PC-3 (cell line): ENCODE measurements around the gene IMP3.

Source experiments
- EZH2 ChIP-seq: fragments of 300-600 bp; sonication (generic); IDR thresholded peaks from one replicate; pipeline ENCODE4 v1.6.1; 2017; ENCODE audit warnings: antibody characterized with exemption, mild to moderate bottlenecking, low read length; ENCODE audit not compliant: unreplicated experiment
- EZH2phosphoT487 ChIP-seq: fragments of 300-600 bp; sonication (generic); IDR thresholded peaks from 2 replicates; pipeline ENCODE4 v1.6.1; 2018; ENCODE audit warnings: mild to moderate bottlenecking, antibody characterized with exemption, low read length, borderline replicate concordance
- TF ChIP-seq, protein P1 (sequence below): fragments of 300-600 bp; sonication (generic); conservative IDR thresholded peaks from 2 replicates; pipeline ENCODE4 v1.5.1; 2017; ENCODE audit warnings: antibody characterized with exemption, low read depth, mild to moderate bottlenecking, low read length

DNA sequence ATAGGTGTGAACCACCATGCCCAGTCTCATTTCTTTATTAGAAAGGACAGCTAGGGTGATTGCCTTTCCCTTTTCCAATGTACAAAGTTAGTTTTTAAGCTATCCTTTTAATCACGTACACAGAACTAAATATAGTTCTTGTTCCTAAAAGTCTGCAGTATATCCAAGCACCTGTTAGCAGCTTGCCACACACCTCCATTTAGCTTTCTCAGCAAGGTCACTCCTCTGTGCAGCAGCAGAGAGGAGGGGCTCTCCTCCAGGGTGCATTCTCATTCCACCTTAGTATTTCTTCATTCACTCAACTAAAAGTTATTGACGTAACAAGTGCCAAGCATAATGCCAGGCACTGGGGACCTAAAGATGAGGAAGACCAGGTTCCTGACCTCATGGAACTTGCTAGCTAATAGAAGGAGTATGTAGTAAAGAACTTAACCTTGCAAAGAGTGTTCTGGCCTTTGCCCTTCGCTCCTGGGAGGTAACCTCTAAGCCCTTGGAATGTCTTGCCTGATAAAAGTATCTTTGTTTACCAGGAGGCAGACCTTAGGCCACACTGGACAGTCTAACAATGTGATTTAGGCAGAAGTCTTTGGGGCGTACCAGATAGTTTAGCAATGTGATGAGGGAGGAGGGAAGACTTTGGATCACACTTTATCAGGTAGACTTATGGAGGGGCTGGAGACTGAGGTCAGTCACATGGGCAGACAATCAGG, 48.2 kb downstream of the IMP3 start:
- TF ChIP-seq, protein P1, sequence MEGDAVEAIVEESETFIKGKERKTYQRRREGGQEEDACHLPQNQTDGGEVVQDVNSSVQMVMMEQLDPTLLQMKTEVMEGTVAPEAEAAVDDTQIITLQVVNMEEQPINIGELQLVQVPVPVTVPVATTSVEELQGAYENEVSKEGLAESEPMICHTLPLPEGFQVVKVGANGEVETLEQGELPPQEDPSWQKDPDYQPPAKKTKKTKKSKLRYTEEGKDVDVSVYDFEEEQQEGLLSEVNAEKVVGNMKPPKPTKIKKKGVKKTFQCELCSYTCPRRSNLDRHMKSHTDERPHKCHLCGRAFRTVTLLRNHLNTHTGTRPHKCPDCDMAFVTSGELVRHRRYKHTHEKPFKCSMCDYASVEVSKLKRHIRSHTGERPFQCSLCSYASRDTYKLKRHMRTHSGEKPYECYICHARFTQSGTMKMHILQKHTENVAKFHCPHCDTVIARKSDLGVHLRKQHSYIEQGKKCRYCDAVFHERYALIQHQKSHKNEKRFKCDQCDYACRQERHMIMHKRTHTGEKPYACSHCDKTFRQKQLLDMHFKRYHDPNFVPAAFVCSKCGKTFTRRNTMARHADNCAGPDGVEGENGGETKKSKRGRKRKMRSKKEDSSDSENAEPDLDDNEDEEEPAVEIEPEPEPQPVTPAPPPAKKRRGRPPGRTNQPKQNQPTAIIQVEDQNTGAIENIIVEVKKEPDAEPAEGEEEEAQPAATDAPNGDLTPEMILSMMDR: no peak
- TF ChIP-seq EZH2phosphoT487: no peak
- TF ChIP-seq EZH2: no peak
